Liver (tissue), 9 donors: ENCODE results near the gene SIAH2. TPM values are rescaled to one million over a fixed set of nuclear protein-coding genes. Genes with fewer than 3 reads are reported as not detected.

Experiments
- DNase-seq: peaks from one replicate; pipeline ENCODE4 v3.0.0-alpha.2; 2017; ENCODE audit warnings: low spot score
- H3K27ac ChIP-seq, 2 donors: one replicate each; pipeline ENCODE4 v1.7.0; 2013; ENCODE audit warnings: inconsistent platforms in 2 of 2, low read length in 2 of 2, control low read depth in 1 of 2, low read depth in 1 of 2, mild to moderate bottlenecking in 1 of 2
- H3K27me3 ChIP-seq, 4 donors: one replicate each; pipeline versions ENCODE4 v1.6.1 to v1.7.0; 2013; ENCODE audit warnings: low read length in 3 of 4, inconsistent platforms in 1 of 4, mild to moderate bottlenecking in 1 of 4, moderate library complexity in 1 of 4; ENCODE audit not compliant: control insufficient read depth in 4 of 4, insufficient read depth in 4 of 4
- H3K36me3 ChIP-seq, 4 donors: one replicate each; pipeline versions ENCODE4 v1.6.1 to v1.7.0; 2013; ENCODE audit warnings: low read length in 3 of 4, mild to moderate bottlenecking in 3 of 4, low read depth in 1 of 4, moderate library complexity in 1 of 4; ENCODE audit not compliant: control insufficient read depth in 4 of 4, insufficient read depth in 3 of 4
- H3K4me1 ChIP-seq, 4 donors: one replicate each; pipeline versions ENCODE4 v1.6.1 to v1.7.0; 2013; ENCODE audit warnings: low read length in 3 of 4, mild to moderate bottlenecking in 3 of 4, moderate library complexity in 1 of 4; ENCODE audit not compliant: control insufficient read depth in 4 of 4, insufficient read depth in 4 of 4
- H3K4me3 ChIP-seq, 3 donors: one replicate each; pipeline versions ENCODE4 v1.6.1 to v1.7.0; 2013; ENCODE audit warnings: low read length in 3 of 3, control low read depth in 1 of 3, low read depth in 1 of 3, mild to moderate bottlenecking in 1 of 3
- H3K9ac ChIP-seq, 2 donors: one replicate each; pipeline ENCODE4 v1.7.0; 2013; ENCODE audit warnings: low read length in 2 of 2, mild to moderate bottlenecking in 2 of 2, moderate library complexity in 2 of 2, control low read depth in 1 of 2, low read depth in 1 of 2
- H3K9me3 ChIP-seq, 4 donors: one replicate each; pipeline versions ENCODE4 v1.6.1 to v1.7.0; 2013; ENCODE audit warnings: low read length in 3 of 4; ENCODE audit not compliant: control insufficient read depth in 4 of 4
- EGR1 ChIP-seq, 2 donors: IDR thresholded peaks; 2 replicates each; pipeline ENCODE4 v1.6.1; 2016 to 2018; ENCODE audit warnings: antibody characterized with exemption in 2 of 2, low read depth in 2 of 2
- FOXA1 ChIP-seq: IDR thresholded peaks from 2 replicates; pipeline ENCODE4 v1.6.1; 2016; ENCODE audit warnings: antibody characterized with exemption
- FOXA2 ChIP-seq: IDR thresholded peaks from 2 replicates; pipeline ENCODE4 v1.6.1; 2016; ENCODE audit warnings: antibody characterized with exemption
- HNF4A ChIP-seq, 2 donors: conservative IDR thresholded peaks; 2 replicates each; pipeline ENCODE4 v1.6.1; 2016; ENCODE audit warnings: antibody characterized with exemption in 2 of 2, mild to moderate bottlenecking in 2 of 2
- HNF4G ChIP-seq: IDR thresholded peaks from 2 replicates; pipeline ENCODE4 v1.6.1; 2016; ENCODE audit warnings: antibody characterized with exemption
- JUND ChIP-seq, 2 donors: IDR thresholded peaks; 2 replicates each; pipeline ENCODE4 v1.6.1; 2016; ENCODE audit warnings: antibody characterized with exemption in 2 of 2
- NR2F2 ChIP-seq: IDR thresholded peaks from 2 replicates; pipeline ENCODE4 v1.6.1; 2016; ENCODE audit warnings: antibody characterized with exemption
- RAD21 ChIP-seq, 2 donors: IDR thresholded peaks; 2 replicates each; pipeline ENCODE4 v1.6.1; 2016; ENCODE audit warnings: antibody characterized with exemption in 2 of 2, mild to moderate bottlenecking in 2 of 2
- RXRA ChIP-seq, 2 donors: IDR thresholded peaks; 2 replicates each; pipeline ENCODE4 v1.6.1; 2017 to 2018; ENCODE audit warnings: antibody characterized with exemption in 2 of 2, mild to moderate bottlenecking in 1 of 2
- SP1 ChIP-seq: IDR thresholded peaks from 2 replicates; pipeline ENCODE4 v1.6.1; 2018; ENCODE audit warnings: antibody characterized with exemption, mild to moderate bottlenecking
- TAF1 ChIP-seq: conservative IDR thresholded peaks from 2 replicates; pipeline ENCODE4 v1.6.1; 2016; ENCODE audit warnings: antibody characterized with exemption, mild to moderate bottlenecking
- WGBS: extraction: QIAGEN DNeasy Blood & Tissue Kit; methylation state at CpG from one replicate; pipeline ENCODE4 v1.1.7; 2013; 5-methylcytosine and 5-hydroxymethylcytosine counted together
- polyA plus RNA-seq, 2 donors: library from polyadenylated mRNA; stranded (reverse) in 1 of 2; unstranded in 1 of 2; fragments of 200-250 nt in 1 of 2; fragments of >200 nt in 1 of 2; fragmentation: Nextera tagmentation in 1 of 2; extraction: Ambion mirVana in 1 of 2; gene quantifications; one replicate each; pipeline versions ENCODE4 v1.2.1 to v1.2.3, GENCODE V29; 2013 to 2015
- total RNA-seq, 2 donors: library from RNA; depleted of rRNA; stranded (reverse); fragments of >200 nt; gene quantifications; one replicate each; pipeline ENCODE4 v1.2.3, GENCODE V29; 2014
- TF ChIP-seq, protein P1 (sequence below): fragments of 150-350 bp; IDR thresholded peaks from 2 replicates; pipeline ENCODE4 v1.5.1; 2017; ENCODE audit warnings: improper control_type of control experiment, low read depth, low read length; ENCODE audit not compliant: missing input control
- TF ChIP-seq, protein P2 (sequence below): IDR thresholded peaks from 2 replicates; pipeline ENCODE4 v1.6.1; 2016; ENCODE audit warnings: antibody characterized with exemption
- TF ChIP-seq, protein P3 (sequence below): IDR thresholded peaks from 2 replicates; pipeline ENCODE4 v1.6.1; 2016; ENCODE audit warnings: antibody characterized with exemption, mild to moderate bottlenecking
- TF ChIP-seq, protein P4 (sequence below): IDR thresholded peaks from 2 replicates; pipeline ENCODE4 v1.6.1; 2016; ENCODE audit warnings: antibody characterized with exemption
- TF ChIP-seq, protein P5 (sequence below): IDR thresholded peaks from 2 replicates; pipeline ENCODE4 v1.6.1; 2016; ENCODE audit warnings: antibody characterized with exemption
- donor health status: healthy.
- donor health status: healthy.
- donor health status: healthy.
- donor health status: healthy.
- donor health status: healthy.

SIAH2 gene
- total and polyA plus RNA-seq, 4 donors, result 12.1 to 104 (median 20.3) TPM

DNA sequence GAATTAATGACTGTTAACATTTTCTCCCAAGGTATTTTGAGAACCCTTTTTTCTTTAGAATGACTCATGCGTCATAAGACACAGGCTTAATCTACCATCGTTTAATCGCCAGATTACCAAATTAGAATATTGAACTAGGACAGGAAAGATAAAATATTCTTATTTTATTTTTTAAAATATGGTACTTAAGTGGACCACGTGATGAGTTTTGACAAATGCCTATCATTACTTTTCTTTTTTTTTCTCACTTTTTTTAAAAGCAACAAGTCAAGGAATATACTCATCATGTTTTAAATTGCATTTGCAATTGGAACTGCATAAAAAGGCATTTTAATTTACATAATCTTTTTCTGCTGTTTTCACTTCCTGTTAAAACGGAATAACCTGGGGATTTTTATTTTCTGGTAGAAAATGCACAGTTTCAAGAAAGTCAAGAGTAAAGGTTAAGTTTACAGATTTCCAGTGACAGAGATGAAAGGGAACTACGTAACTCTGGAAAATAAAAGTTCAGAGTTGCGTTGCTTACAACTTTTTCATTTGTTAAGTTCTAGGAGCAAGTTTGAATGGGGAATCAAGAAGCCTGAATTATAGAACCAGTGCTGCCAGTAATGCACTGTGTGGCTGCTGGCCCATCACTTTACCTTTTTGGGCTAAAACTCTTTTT is 23.6 kb downstream of the SIAH2 start (continued):
- TF ChIP-seq RAD21 (IDR thresholded peaks at IDR 0.05), result peak in 1 of 2 donors; percentile 15
- TF ChIP-seq, protein P1, sequence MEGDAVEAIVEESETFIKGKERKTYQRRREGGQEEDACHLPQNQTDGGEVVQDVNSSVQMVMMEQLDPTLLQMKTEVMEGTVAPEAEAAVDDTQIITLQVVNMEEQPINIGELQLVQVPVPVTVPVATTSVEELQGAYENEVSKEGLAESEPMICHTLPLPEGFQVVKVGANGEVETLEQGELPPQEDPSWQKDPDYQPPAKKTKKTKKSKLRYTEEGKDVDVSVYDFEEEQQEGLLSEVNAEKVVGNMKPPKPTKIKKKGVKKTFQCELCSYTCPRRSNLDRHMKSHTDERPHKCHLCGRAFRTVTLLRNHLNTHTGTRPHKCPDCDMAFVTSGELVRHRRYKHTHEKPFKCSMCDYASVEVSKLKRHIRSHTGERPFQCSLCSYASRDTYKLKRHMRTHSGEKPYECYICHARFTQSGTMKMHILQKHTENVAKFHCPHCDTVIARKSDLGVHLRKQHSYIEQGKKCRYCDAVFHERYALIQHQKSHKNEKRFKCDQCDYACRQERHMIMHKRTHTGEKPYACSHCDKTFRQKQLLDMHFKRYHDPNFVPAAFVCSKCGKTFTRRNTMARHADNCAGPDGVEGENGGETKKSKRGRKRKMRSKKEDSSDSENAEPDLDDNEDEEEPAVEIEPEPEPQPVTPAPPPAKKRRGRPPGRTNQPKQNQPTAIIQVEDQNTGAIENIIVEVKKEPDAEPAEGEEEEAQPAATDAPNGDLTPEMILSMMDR, result no peak
- peak; percentile 11 to 31 for TF ChIP-seq JUND (IDR thresholded peaks at IDR 0.05)

DNA sequence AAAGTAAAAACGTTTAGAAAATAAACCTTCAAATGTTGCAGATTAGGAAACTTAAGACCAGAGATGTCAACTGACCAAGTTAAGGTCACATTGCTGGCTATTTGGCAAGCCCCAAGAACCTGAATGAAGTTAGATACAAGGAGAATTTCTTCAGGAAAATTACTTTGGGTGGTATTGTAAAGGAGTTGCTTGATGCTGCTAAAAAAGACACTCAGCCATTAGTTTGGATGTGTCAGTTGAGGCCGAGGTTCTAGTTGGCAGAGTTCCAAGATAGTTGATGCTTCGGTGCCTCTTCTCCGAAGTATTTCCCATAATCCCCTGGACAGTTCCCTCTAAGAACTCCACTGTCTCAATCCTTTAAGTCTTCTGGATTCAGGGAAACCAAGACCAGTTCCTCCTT is 24.3 kb downstream of the SIAH2 start:
- 40% methylated on average over 4 of the region's 4 CpGs for WGBS
- Histone ChIP-seq H3K4me1 (peaks cover 20 to 97% (median 91%) of the 10 kb centered on the region in 4 donors), H3K9me3 (no peaks in the 10 kb centered on the region), H3K9ac (peak overlapping the region in 1 of 2 donors; percentile 39), H3K27ac (peak overlapping the region; percentile 80 to 84), H3K36me3 (peaks cover 0 to 4% (median 2%) of the 10 kb centered on the region in 4 donors), H3K4me3 (no peak overlapping the region), H3K27me3 (no peaks in the 10 kb centered on the region)
- TF ChIP-seq, protein P2, sequence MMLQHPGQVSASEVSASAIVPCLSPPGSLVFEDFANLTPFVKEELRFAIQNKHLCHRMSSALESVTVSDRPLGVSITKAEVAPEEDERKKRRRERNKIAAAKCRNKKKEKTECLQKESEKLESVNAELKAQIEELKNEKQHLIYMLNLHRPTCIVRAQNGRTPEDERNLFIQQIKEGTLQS, result no peak
- TF ChIP-seq HNF4A (conservative IDR thresholded peaks at IDR 0.05) (no peak), FOXA1 (no peak), NR2F2 (no peak), RAD21 (IDR thresholded peaks at IDR 0.05) (no peak), SP1 (no peak), FOXA2 (no peak), HNF4G (no peak)
- TF ChIP-seq, protein P3, sequence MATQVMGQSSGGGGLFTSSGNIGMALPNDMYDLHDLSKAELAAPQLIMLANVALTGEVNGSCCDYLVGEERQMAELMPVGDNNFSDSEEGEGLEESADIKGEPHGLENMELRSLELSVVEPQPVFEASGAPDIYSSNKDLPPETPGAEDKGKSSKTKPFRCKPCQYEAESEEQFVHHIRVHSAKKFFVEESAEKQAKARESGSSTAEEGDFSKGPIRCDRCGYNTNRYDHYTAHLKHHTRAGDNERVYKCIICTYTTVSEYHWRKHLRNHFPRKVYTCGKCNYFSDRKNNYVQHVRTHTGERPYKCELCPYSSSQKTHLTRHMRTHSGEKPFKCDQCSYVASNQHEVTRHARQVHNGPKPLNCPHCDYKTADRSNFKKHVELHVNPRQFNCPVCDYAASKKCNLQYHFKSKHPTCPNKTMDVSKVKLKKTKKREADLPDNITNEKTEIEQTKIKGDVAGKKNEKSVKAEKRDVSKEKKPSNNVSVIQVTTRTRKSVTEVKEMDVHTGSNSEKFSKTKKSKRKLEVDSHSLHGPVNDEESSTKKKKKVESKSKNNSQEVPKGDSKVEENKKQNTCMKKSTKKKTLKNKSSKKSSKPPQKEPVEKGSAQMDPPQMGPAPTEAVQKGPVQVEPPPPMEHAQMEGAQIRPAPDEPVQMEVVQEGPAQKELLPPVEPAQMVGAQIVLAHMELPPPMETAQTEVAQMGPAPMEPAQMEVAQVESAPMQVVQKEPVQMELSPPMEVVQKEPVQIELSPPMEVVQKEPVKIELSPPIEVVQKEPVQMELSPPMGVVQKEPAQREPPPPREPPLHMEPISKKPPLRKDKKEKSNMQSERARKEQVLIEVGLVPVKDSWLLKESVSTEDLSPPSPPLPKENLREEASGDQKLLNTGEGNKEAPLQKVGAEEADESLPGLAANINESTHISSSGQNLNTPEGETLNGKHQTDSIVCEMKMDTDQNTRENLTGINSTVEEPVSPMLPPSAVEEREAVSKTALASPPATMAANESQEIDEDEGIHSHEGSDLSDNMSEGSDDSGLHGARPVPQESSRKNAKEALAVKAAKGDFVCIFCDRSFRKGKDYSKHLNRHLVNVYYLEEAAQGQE, result no peak
- no peak for DNase-seq

DNA sequence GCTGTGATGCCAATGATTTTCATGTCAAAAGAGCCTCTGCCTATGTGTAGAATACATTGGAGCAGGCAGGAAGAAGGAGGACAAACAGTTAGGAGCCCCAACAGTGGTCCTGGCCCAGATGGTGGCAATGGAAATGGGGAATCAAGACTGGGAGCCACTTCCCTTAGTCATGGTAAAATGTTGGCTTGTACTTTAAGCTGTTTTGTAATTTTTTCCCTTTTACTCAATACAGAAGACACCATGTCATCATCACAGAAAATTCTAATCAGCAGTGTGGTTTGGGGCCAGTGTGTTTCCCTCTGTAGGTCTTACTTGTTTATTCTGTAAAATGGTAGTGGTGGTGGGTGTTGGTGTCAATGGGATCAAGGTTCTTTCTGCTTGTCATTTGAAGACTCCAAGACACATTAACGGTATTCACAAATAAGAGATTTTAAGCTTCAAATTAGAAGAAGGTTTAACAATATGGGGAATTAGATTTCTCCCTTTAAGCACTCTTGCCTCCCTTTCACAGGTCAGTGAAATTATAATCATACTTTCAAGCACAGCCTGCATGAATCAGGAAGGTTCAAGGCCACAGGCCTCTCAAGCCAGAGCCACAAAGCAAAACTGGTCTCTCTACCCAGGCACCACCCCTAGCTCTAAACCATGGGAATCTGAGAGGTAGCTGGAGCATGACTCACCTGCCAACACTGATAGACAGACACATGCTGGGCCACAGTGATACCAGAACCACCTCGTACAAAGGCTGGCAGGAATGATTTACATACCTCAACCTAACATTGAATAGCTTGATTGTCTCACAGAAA is 24.9 kb downstream of the SIAH2 start:
- Histone ChIP-seq H3K4me1 (peaks cover 19 to 96% (median 85%) of the 10 kb centered on the region in 4 donors), H3K27me3 (no peaks in the 10 kb centered on the region), H3K27ac (peak overlapping the region; percentile 80 to 84), H3K9me3 (no peaks in the 10 kb centered on the region), H3K4me3 (no peak overlapping the region), H3K36me3 (peaks cover 0 to 4% (median 2%) of the 10 kb centered on the region in 4 donors), H3K9ac (peak overlapping the region in 1 of 2 donors; percentile 44)
- 38% methylated on average over 2 of the region's 2 CpGs for WGBS
- DNase-seq, result peak; percentile 54
- TF ChIP-seq EGR1 (IDR thresholded peaks at IDR 0.05; ENCODE audit: low read depth in 2 of 2), result peak in 1 of 2 donors; percentile 72
- peak; percentile 41 for TF ChIP-seq TAF1
- peak; percentile 49 to 70 for TF ChIP-seq RXRA (IDR thresholded peaks at IDR 0.05)
- TF ChIP-seq, protein P4, sequence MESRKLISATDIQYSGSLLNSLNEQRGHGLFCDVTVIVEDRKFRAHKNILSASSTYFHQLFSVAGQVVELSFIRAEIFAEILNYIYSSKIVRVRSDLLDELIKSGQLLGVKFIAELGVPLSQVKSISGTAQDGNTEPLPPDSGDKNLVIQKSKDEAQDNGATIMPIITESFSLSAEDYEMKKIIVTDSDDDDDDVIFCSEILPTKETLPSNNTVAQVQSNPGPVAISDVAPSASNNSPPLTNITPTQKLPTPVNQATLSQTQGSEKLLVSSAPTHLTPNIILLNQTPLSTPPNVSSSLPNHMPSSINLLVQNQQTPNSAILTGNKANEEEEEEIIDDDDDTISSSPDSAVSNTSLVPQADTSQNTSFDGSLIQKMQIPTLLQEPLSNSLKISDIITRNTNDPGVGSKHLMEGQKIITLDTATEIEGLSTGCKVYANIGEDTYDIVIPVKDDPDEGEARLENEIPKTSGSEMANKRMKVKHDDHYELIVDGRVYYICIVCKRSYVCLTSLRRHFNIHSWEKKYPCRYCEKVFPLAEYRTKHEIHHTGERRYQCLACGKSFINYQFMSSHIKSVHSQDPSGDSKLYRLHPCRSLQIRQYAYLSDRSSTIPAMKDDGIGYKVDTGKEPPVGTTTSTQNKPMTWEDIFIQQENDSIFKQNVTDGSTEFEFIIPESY, result no peak
- no peak for TF ChIP-seq RAD21 (IDR thresholded peaks at IDR 0.05)
- TF ChIP-seq, protein P3, result no peak
- TF ChIP-seq HNF4G, result peak; percentile 14
- TF ChIP-seq, protein P2, result peak; percentile 74
- TF ChIP-seq, protein P5, sequence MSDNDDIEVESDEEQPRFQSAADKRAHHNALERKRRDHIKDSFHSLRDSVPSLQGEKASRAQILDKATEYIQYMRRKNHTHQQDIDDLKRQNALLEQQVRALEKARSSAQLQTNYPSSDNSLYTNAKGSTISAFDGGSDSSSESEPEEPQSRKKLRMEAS, result peak; percentile 8
- peak; percentile 63 to 69 for TF ChIP-seq HNF4A (conservative IDR thresholded peaks at IDR 0.05)
